SW480 (cell line): Measurements from ENCODE around the gene VAV3.

Experiments
- DNase-seq: peaks from one replicate; pipeline ENCODE4 v3.0.0-alpha.2; 2016; ENCODE audit warnings: low spot score

VAV3 gene

GRCh38 chr1:107637101-107637500 lies 327.9 kb downstream of the VAV3 start:
- DNase-seq: no peak

- DNase-seq: no peak
These were observed 331.4 kb downstream of the VAV3 start for GRCh38 chr1:107633596-107633995.

GRCh38 chr1:107626073-107626796 lies 338.7 kb downstream of the VAV3 start:
- no peak for DNase-seq

- DNase-seq: no peak
These were observed 339.5 kb downstream of the VAV3 start for GRCh38 chr1:107625405-107626029.

GRCh38 chr1:107623431-107623830 lies 341.5 kb downstream of the VAV3 start:
- DNase-seq: no peak

GRCh38 chr1:107622966-107623365 lies 342.0 kb downstream of the VAV3 start:
- DNase-seq: no peak

- no peak for DNase-seq
These were observed 342.4 kb downstream of the VAV3 start for GRCh38 chr1:107622535-107622934.

GRCh38 chr1:107620753-107621152 lies 344.2 kb downstream of the VAV3 start:
- no peak for DNase-seq

GRCh38 chr1:107618539-107618938 lies 346.4 kb downstream of the VAV3 start:
- DNase-seq: no peak

- no peak for DNase-seq
These were observed 347.1 kb downstream of the VAV3 start for GRCh38 chr1:107617921-107618320.

- no peak for DNase-seq
These were observed 347.5 kb downstream of the VAV3 start for GRCh38 chr1:107617456-107617855.

- DNase-seq: no peak
These were observed 355.2 kb downstream of the VAV3 start for GRCh38 chr1:107609808-107610207.

GRCh38 chr1:107604825-107605224 lies 360.2 kb downstream of the VAV3 start:
- DNase-seq: no peak

- DNase-seq: no peak
These were observed 364.3 kb downstream of the VAV3 start for GRCh38 chr1:107600607-107601160.

GRCh38 chr1:107599220-107599619 lies 365.8 kb downstream of the VAV3 start:
- no peak for DNase-seq

GRCh38 chr1:107597290-107597689 lies 367.7 kb downstream of the VAV3 start:
- DNase-seq: no peak

GRCh38 chr1:107594536-107594935 lies 370.4 kb downstream of the VAV3 start:
- no peak for DNase-seq

- no peak for DNase-seq
These were observed 371.3 kb downstream of the VAV3 start for GRCh38 chr1:107593501-107594209.

GRCh38 chr1:107590900-107591622 lies 373.9 kb downstream of the VAV3 start:
- DNase-seq: no peak

GRCh38 chr1:107590087-107590486 lies 374.9 kb downstream of the VAV3 start:
- no peak for DNase-seq

GRCh38 chr1:107588321-107588720 lies 376.7 kb downstream of the VAV3 start:
- no peak for DNase-seq

- no peak for DNase-seq
These were observed 389.8 kb downstream of the VAV3 start for GRCh38 chr1:107575226-107575625.
